Effector memory CD8-positive, alpha-beta T cell (primary cell): ENCODE results near the gene DCTN2.
"Not testable (repeated sequence)": the region's sequence is repeated elsewhere in the genome, so short reads cannot be mapped to it uniquely, and the experiment has no call there.

ENCODE experiments used
- ATAC-seq: fragments of 150-1000 bp; cut with Tn5 transposase; replicated peaks from 2 replicates; pipeline ENCODE4 v1.10.0; 2021; ENCODE audit warnings: mild to moderate bottlenecking, moderate library complexity
- DNase-seq, 3 experiments: peaks; one replicate each; pipeline ENCODE4 v3.0.0; 2021
- H3K27ac Mint-ChIP-seq, 2 donors: one replicate each; pipeline ENCODE4 v1.8.0; 2022; ENCODE audit warnings: mild to moderate bottlenecking in 2 of 2, mixed read lengths in 2 of 2, moderate library complexity in 2 of 2
- H3K27me3 Mint-ChIP-seq, 2 donors: one replicate each; pipeline ENCODE4 v1.8.0; 2022; ENCODE audit warnings: mixed read lengths in 2 of 2
- H3K36me3 Mint-ChIP-seq: one replicate; pipeline ENCODE4 v1.8.0; 2022; ENCODE audit warnings: mild to moderate bottlenecking, moderate library complexity, mixed read lengths; ENCODE audit not compliant: insufficient read depth
- H3K4me1 Mint-ChIP-seq, 2 donors: one replicate each; pipeline ENCODE4 v1.8.0; 2022; ENCODE audit warnings: low read depth in 2 of 2, mixed read lengths in 2 of 2
- H3K4me3 Mint-ChIP-seq, 2 donors: one replicate each; pipeline ENCODE4 v1.8.0; 2022; ENCODE audit warnings: mild to moderate bottlenecking in 2 of 2, mixed read lengths in 2 of 2, moderate library complexity in 2 of 2
- H3K9me3 Mint-ChIP-seq, 2 donors: one replicate each; pipeline ENCODE4 v1.8.0; 2022; ENCODE audit warnings: mixed read lengths in 2 of 2

DCTN2 gene

DNA sequence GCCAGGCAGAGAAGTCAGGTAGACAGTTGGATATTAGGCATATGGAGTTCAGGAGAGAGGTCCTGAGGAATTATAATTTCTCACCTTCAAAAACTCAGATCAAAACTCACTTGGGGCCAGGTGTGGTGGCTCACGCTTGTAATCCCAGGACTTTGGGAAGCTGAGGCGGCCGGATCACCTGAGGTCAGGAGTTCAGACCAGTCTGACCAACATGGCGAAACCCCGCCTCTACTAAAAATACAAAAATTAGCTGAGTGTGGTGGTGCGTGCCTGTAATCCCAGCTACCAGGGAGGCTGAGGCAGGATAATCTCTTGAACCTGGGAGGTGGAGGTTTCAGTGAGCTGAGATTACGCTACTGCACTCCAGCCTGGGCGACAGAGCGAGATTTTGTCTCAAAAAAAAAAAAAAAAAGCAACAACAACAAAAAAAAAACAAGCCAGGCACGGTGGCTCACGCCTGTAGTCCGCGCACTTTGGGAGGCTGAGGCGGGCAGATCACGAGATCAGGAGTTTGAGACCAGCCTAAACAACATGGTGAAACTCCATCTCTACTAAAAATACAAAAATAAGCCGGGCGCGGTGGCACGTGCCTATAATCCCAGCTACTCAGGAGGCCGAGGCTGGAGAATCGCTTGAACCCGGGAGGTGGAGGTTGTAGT, 44.6 kb downstream of the DCTN2 start:
- ATAC-seq, H3K27me3 Mint-ChIP-seq, H3K27ac Mint-ChIP-seq, DNase-seq, H3K9me3 Mint-ChIP-seq, H3K4me3 Mint-ChIP-seq: not testable (repeated sequence)
- Mint-ChIP-seq H3K4me1 (peaks cover 5 to 13% of the 10 kb centered on the region in 2 donors), H3K36me3 (peaks cover 90% of the 10 kb centered on the region)

DNA sequence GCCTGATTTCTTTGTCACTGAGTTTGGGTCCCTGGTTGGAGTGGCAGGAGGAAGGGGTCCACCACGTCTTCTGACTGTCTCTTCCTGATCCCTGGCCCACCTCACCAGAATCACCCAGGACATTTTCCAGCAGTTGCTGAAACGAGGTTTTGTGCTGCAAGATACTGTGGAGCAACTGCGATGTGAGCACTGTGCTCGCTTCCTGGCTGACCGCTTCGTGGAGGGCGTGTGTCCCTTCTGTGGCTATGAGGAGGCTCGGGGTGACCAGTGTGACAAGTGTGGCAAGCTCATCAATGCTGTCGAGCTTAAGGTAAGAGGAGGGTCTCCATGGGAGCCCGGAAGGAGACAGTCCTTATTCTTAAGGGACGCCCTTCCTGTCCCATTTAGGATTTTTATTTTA, 46.8 kb downstream of the DCTN2 start:
- Mint-ChIP-seq H3K36me3 (peaks cover 90% of the 10 kb centered on the region), H3K9me3 (no peaks in the 10 kb centered on the region), H3K27ac (no peak overlapping the region), H3K4me1 (peaks cover 7 to 19% of the 10 kb centered on the region in 2 donors), H3K4me3 (no peak overlapping the region), H3K27me3 (no peaks in the 10 kb centered on the region)
- DNase-seq (no peak), ATAC-seq (no peak)

- no peaks in the 10 kb centered on the region for H3K9me3 Mint-ChIP-seq
- H3K27ac Mint-ChIP-seq = peak overlapping the region in 1 of 2 donors; percentile 11
- no peaks in the 10 kb centered on the region for H3K27me3 Mint-ChIP-seq
- H3K4me1 Mint-ChIP-seq = peaks cover 7 to 19% of the 10 kb centered on the region in 2 donors
- DNase-seq = no peak
- peaks cover 83% of the 10 kb centered on the region for H3K36me3 Mint-ChIP-seq
- no peak for ATAC-seq
- no peak overlapping the region for H3K4me3 Mint-ChIP-seq
Measured at GRCh38 chr12:57498571-57498970, 48.4 kb downstream of the DCTN2 start.

DNA sequence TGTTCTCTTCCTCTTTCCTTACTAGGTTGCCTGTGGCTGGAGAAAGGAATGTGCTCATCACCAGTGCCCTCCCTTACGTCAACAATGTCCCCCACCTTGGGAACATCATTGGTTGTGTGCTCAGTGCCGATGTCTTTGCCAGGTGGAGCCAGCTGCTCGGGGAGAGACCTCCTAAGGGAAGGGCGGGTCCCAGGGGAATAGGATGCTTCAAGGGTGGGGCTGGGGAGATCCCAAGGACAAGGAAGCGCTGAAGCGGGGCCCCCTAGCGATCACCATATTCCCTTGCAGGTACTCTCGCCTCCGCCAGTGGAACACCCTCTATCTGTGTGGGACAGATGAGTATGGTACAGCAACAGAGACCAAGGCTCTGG, 48.9 kb downstream of the DCTN2 start:
- ATAC-seq = no peak

GRCh38 chr12:57497223-57498131, 49.5 kb downstream of the DCTN2 start:
- Mint-ChIP-seq H3K4me1 (peaks cover 7 to 19% of the 10 kb centered on the region in 2 donors), H3K27ac (peak overlapping the region; percentile 11 to 16), H3K9me3 (no peaks in the 10 kb centered on the region), H3K4me3 (no peak overlapping the region), H3K27me3 (no peaks in the 10 kb centered on the region), H3K36me3 (peaks cover 78% of the 10 kb centered on the region)
- DNase-seq = no peak
- no peak for ATAC-seq

More for the DNA sequence above, 48.9 kb downstream of the DCTN2 start:
- Mint-ChIP-seq H3K4me1 (peaks cover 7 to 19% of the 10 kb centered on the region in 2 donors), H3K36me3 (peaks cover 79% of the 10 kb centered on the region), H3K27ac (peak overlapping the region; percentile 11 to 16), H3K9me3 (no peaks in the 10 kb centered on the region), H3K4me3 (no peak overlapping the region), H3K27me3 (no peaks in the 10 kb centered on the region)
- DNase-seq = no peak

GRCh38 chr12:57496822-57497221, 50.2 kb downstream of the DCTN2 start:
- no peak for ATAC-seq

DNA sequence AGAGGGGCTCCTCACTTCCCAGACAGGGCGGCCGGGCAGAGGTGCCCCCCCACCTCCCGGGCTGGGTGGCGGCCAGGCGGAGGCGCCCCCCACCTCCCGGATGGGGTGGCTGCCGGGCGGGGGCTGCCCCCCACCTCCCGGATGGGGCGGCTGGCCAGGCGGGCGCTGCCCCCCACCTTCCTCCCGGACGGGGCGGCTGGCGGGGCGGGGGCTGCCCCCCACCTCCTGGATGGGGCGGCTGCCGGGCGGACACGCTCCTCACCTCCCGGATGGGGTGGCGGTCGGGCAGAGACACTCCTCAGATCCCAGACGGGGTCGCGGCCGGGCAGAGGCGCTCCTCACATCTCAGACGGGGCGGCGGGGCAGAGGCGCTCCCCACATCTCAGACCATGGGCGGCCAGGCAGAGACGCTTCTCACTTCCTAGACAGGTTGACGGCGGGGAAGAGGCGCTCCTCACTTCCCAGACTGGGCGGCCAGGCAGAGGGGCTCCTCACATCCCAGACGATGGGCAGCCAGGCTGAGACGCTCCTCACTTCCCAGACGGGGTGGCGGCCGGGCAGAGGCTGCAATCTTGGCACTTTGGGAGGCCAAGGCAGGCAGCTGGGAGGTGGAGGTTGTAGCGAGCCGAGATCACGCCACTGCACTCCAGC, 51.8 kb downstream of the DCTN2 start:
- H3K36me3 Mint-ChIP-seq = peaks cover 79% of the 10 kb centered on the region
- not testable (repeated sequence) for ATAC-seq, H3K27ac Mint-ChIP-seq, DNase-seq, H3K27me3 Mint-ChIP-seq, H3K9me3 Mint-ChIP-seq, H3K4me3 Mint-ChIP-seq
- H3K4me1 Mint-ChIP-seq = peaks cover 8 to 15% of the 10 kb centered on the region in 2 donors

More at GRCh38 chr12:57496822-57497221, 50.2 kb downstream of the DCTN2 start:
- peaks cover 7 to 16% of the 10 kb centered on the region in 2 donors for H3K4me1 Mint-ChIP-seq
- DNase-seq = no peak
- H3K9me3 Mint-ChIP-seq = no peaks in the 10 kb centered on the region
- H3K27ac Mint-ChIP-seq = no peak overlapping the region
- H3K4me3 Mint-ChIP-seq = no peak overlapping the region
- peaks cover 78% of the 10 kb centered on the region for H3K36me3 Mint-ChIP-seq
- no peaks in the 10 kb centered on the region for H3K27me3 Mint-ChIP-seq

- Mint-ChIP-seq H3K9me3 (no peaks in the 10 kb centered on the region), H3K27ac (peak overlapping the region in 1 of 2 donors; percentile 50), H3K4me1 (peaks cover 19 to 23% of the 10 kb centered on the region in 2 donors), H3K4me3 (no peak overlapping the region), H3K27me3 (no peaks in the 10 kb centered on the region), H3K36me3 (peaks cover 58% of the 10 kb centered on the region)
- ATAC-seq (no peak), DNase-seq (no peak)
Measured at GRCh38 chr12:57491393-57492280, 55.4 kb downstream of the DCTN2 start.

DNA sequence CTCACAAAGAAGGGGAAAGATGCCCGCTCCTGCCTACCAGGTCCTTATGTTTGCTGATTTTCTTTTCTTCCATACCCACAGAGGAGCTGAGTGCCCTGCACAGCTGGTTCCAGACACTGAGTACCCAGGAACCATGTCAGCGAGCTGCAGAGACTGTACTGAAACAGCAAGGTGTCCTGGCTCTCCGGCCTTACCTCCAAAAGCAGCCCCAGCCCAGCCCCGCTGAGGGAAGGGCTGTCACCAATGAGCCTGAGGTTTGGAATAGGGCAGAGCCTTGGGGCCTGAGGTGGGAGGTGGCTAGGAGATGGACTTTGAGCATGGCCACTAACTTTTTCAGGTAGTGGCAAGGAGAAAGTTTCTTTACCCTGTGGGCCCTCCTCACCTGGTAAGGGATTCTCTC, 56.9 kb downstream of the DCTN2 start:
- Mint-ChIP-seq H3K27ac (peak overlapping the region in 1 of 2 donors; percentile 84), H3K4me3 (no peak overlapping the region)
- DNase-seq = no peak

DNA sequence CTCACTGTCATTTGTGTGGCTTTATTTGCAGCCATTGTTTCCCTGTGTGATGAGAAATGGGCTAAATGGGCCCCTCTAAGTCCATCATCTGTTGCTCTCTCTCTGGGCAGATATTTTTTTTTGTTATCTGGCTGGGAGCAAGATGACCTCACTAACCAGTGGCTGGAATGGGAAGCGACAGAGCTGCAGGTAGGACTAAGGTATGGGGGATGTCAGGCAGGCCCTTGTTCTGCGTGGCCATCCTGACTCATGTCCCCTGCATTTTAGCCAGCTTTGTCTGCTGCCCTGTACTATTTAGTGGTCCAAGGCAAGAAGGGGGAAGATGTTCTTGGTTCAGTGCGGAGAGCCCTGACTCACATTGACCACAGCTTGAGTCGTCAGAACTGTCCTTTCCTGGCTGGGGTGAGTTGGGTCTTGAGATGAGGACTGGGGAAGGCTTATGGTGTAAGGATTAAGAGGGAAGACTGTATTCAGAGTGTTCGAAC, 57.8 kb downstream of the DCTN2 start:
- H3K4me3 Mint-ChIP-seq = peak overlapping the region; percentile 90 to 99
- no peaks in the 10 kb centered on the region for H3K9me3 Mint-ChIP-seq
- H3K36me3 Mint-ChIP-seq = peaks cover 44% of the 10 kb centered on the region
- peaks cover 19 to 23% of the 10 kb centered on the region in 2 donors for H3K4me1 Mint-ChIP-seq
- DNase-seq (no peak), ATAC-seq (no peak)
- peak overlapping the region; percentile 60 to 84 for H3K27ac Mint-ChIP-seq
- no peaks in the 10 kb centered on the region for H3K27me3 Mint-ChIP-seq

More for the DNA sequence above, 56.9 kb downstream of the DCTN2 start:
- no peaks in the 10 kb centered on the region for H3K27me3 Mint-ChIP-seq
- H3K4me1 Mint-ChIP-seq = peaks cover 19 to 23% of the 10 kb centered on the region in 2 donors
- no peaks in the 10 kb centered on the region for H3K9me3 Mint-ChIP-seq
- ATAC-seq = no peak
- H3K36me3 Mint-ChIP-seq = peaks cover 50% of the 10 kb centered on the region

DNA sequence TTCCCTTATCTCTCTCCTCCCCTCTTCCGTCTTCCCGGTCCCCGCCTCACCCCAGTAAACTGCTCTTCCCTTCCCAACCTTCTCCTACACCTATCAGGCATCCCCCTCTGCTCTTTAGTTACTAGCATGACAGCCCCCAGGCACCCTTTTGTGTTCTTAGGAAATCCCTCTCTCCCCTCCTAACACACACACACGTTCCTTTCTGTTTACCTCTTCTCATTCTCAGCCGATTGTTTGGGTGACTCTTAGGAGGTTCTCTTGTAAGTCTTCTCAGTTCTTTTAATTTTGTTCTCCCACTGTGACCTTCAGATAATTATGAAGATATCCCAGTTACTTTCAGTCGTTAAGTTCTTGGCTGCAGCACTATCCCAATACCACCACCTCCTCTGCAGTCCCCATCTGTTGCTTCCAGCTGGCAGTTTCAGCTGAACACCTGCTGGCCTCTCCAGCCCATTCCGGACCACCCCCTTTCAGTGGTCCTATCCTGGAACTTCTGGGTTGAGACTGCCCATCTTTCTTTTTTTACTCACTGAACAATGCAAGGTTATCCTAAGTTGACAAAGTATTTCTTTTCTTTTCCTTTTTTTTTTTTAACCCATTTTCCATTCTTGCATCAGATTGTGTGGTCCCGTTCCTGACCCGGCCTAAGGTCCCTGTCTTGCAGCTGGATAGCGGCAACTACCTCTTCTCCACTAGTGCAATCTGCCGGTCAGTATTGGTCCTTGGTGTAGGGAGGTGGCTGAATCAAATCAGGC, 58.4 kb downstream of the DCTN2 start:
- no peaks in the 10 kb centered on the region for H3K27me3 Mint-ChIP-seq
- DNase-seq = no peak
- H3K4me1 Mint-ChIP-seq = peaks cover 19 to 23% of the 10 kb centered on the region in 2 donors
- H3K9me3 Mint-ChIP-seq = no peaks in the 10 kb centered on the region
- H3K4me3 Mint-ChIP-seq = peak overlapping the region; percentile 90 to 99
- ATAC-seq = no peak
- H3K36me3 Mint-ChIP-seq = peaks cover 40% of the 10 kb centered on the region
- peak overlapping the region; percentile 84 to 97 for H3K27ac Mint-ChIP-seq
